ENCODE results near the gene ELOA. TPM values are rescaled to one million over a fixed set of nuclear protein-coding genes. Genes with fewer than 3 reads are reported as not detected.
A peak's percentile ranks its signal among the peaks of the same experiment; 100 is the strongest.
"Not testable (repeated sequence)": the region's sequence is repeated elsewhere in the genome, so short reads cannot be mapped to it uniquely, and the experiment has no call there.

Gene ELOA
- total RNA-seq, 1 donor: 42.1 TPM

DNA sequence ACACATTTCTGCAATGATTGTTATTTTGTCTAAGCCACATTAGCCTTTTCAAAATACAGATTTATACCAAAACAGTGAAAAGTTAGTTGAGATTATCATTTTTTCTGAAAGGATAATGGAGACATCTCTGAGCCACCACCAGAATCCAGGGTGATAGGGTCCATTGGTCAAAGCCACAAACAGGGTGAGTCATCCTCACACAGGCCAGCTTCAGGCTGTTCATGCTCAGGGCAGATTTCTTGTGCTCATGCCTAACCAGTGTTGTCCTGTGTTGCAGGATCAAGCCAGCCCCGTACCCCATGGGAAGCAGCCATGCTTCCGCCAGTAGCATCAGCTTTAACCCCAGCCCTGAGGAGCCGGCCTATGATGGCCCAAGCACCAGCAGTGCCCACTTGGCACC lies 13.4 kb downstream of the ELOA start:
- Histone ChIP-seq H3K9me3 (ENCODE audit: low read depth, low read length) (no peaks in the 10 kb centered on the region), H3K4me1 (ENCODE audit: insufficient read depth, low read length) (no peaks in the 10 kb centered on the region), H3K27me3 (ENCODE audit: insufficient read depth, low read length) (no peaks in the 10 kb centered on the region), H3K4me3 (ENCODE audit: low read length) (no peak overlapping the region)

GRCh38 chr1:23757812-23758211 lies 14.5 kb downstream of the ELOA start:
- Histone ChIP-seq H3K4me3 (ENCODE audit: low read length) (no peak overlapping the region), H3K9me3 (ENCODE audit: low read depth, low read length) (no peaks in the 10 kb centered on the region), H3K27me3 (ENCODE audit: insufficient read depth, low read length) (no peaks in the 10 kb centered on the region), H3K4me1 (ENCODE audit: insufficient read depth, low read length) (no peaks in the 10 kb centered on the region)

DNA sequence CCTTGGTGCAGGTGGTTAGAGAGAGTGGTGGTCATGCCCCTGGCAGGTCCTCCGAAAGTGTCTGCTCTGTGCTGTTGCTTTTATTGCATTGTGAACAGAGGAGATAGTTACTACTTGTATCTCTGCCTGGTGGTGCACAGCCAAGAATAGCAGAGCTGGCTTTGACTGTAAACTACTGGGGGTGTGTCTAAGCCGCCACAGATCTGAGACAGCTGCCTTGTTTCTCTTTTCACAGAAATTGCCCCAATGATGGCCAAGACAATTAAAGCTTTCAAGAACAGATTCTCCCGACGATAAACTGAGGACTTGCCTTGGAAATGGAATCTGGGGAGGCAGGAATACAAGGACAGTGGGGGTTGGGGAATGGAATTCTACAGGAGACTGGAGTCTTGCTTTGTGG lies 16.0 kb downstream of the ELOA start:
- Histone ChIP-seq H3K4me1 (ENCODE audit: insufficient read depth, low read length) (no peaks in the 10 kb centered on the region), H3K27me3 (ENCODE audit: insufficient read depth, low read length) (no peaks in the 10 kb centered on the region), H3K4me3 (ENCODE audit: low read length) (no peak overlapping the region), H3K9me3 (ENCODE audit: low read depth, low read length) (no peaks in the 10 kb centered on the region)

DNA sequence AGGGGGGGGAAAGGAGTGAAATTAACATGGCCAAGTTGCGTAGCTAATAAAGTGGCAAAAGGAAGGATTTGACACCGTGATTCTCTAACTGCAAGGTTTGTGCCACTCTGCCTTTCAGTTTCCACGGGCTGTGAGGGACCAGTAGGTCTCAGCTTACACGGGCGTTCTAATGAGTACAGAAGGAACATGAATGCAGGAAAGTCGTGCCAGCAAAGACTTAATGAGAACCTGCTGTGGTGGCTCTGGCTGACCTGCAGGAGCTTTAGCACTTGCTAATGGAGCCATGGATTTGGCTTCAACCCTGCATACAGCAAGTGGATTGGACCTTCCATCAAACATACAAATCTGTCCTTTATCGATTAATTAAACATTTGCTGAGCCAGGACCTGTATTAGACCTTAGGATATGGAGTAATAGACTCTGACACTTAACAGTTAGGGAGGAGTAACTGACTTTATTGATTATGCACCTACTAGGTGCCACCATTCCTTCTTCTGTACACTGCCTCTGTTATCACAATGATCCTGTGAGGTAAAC lies 19.8 kb downstream of the ELOA start:
- no peak overlapping the region for H3K4me3 ChIP-seq (ENCODE audit: low read length)
- H3K9me3 ChIP-seq (ENCODE audit: low read depth, low read length): no peaks in the 10 kb centered on the region
- H3K27me3 ChIP-seq (ENCODE audit: insufficient read depth, low read length): no peaks in the 10 kb centered on the region
- H3K4me1 ChIP-seq (ENCODE audit: insufficient read depth, low read length): no peaks in the 10 kb centered on the region

DNA sequence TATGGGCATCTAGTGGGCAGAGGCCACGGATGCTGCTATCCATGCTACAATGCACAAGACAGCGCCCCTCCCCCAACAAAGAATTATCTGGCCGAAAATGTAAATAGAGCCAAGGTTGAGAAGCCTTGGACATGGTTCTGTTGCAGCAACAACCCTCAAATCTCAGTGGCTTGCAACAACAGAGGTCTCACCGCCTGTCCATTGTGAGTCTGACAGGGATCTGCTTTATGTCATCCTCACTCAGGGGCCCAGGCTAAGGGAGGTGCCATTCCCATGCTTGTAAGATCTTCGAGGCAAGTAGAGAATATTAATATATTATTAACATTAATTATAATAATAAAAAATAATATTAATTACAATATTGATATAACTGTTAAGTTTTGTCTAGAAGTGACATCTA lies 25.5 kb downstream of the ELOA start:
- Histone ChIP-seq H3K4me1 (ENCODE audit: insufficient read depth, low read length) (peaks cover 5% of the 10 kb centered on the region), H3K4me3 (ENCODE audit: low read length) (no peak overlapping the region), H3K27me3 (ENCODE audit: insufficient read depth, low read length) (no peaks in the 10 kb centered on the region), H3K9me3 (ENCODE audit: low read depth, low read length) (no peaks in the 10 kb centered on the region)

- Histone ChIP-seq H3K27me3 (ENCODE audit: insufficient read depth, low read length) (no peaks in the 10 kb centered on the region), H3K9me3 (ENCODE audit: low read depth, low read length) (no peaks in the 10 kb centered on the region), H3K4me3 (ENCODE audit: low read length) (no peak overlapping the region)
Observed at GRCh38 chr1:23772049-23772853, 29.0 kb downstream of the ELOA start.

GRCh38 chr1:23772854-23773242 lies 29.6 kb downstream of the ELOA start:
- H3K9me3 ChIP-seq (ENCODE audit: low read depth, low read length): no peaks in the 10 kb centered on the region
- H3K4me3 ChIP-seq (ENCODE audit: low read length): no peak overlapping the region
- H3K27me3 ChIP-seq (ENCODE audit: insufficient read depth, low read length): no peaks in the 10 kb centered on the region
- peaks cover 14% of the 10 kb centered on the region for H3K4me1 ChIP-seq (ENCODE audit: insufficient read depth, low read length)

More at GRCh38 chr1:23772049-23772853, 29.0 kb downstream of the ELOA start:
- H3K4me1 ChIP-seq (ENCODE audit: insufficient read depth, low read length): peaks cover 8% of the 10 kb centered on the region

DNA sequence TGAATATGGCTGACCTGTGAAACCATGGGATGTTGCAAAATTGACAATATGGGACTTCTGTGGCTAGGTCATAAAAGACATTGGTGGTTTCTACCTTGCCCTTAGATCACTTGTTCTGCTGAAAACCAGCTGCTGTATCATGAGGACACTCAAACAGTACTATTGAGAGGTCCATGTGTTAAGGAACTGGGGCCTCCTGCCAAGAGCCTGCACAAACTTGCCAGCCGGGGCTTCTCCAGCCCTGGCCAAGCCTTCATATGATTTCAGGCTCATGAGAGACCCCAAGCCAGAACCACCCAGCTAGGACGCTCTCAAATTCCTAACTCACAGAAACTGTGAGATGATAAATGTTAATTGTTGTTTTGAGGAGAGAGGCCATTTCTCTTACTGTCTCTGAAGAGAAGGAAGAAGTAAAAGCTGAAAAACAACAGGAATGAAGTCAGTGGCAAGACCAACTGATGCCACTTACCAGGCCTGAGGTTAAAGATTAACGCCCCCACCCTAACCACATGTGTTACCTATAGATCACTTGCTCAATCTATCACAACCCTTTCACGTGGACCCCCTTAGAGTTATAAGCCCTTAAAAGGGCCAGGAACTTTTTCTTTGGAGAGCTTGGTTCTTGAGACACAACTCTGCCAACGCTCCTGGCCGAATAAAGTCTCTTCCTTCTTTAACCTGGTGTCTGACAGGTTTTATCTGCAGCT lies 31.1 kb downstream of the ELOA start:
- H3K27me3 ChIP-seq (ENCODE audit: insufficient read depth, low read length): no peaks in the 10 kb centered on the region
- no peak overlapping the region for H3K4me3 ChIP-seq (ENCODE audit: low read length)
- H3K9me3 ChIP-seq (ENCODE audit: low read depth, low read length): no peaks in the 10 kb centered on the region
- peaks cover 22% of the 10 kb centered on the region for H3K4me1 ChIP-seq (ENCODE audit: insufficient read depth, low read length)

DNA sequence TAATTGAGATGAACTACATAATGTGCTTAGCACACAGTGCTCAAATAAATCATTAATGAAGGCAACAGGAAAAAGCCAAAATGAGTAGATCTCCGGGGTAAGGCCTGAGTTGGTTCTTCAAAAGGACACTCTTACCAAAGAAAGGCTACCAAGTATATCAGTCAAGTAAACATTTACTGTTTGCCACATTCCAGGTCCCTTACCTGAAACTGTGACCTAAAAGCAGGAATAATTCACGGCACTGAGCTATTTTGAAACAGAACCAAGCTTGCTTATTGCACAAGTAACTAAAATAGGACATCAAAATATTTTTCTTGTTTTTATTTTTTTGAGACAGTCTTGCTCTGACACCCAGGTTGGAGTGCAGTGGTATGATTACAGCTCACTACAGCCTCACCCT lies 32.9 kb downstream of the ELOA start:
- Histone ChIP-seq H3K4me3 (ENCODE audit: low read length) (no peak overlapping the region), H3K27me3 (ENCODE audit: insufficient read depth, low read length) (no peaks in the 10 kb centered on the region), H3K4me1 (ENCODE audit: insufficient read depth, low read length) (peaks cover 32% of the 10 kb centered on the region), H3K9me3 (ENCODE audit: low read depth, low read length) (no peaks in the 10 kb centered on the region)

DNA sequence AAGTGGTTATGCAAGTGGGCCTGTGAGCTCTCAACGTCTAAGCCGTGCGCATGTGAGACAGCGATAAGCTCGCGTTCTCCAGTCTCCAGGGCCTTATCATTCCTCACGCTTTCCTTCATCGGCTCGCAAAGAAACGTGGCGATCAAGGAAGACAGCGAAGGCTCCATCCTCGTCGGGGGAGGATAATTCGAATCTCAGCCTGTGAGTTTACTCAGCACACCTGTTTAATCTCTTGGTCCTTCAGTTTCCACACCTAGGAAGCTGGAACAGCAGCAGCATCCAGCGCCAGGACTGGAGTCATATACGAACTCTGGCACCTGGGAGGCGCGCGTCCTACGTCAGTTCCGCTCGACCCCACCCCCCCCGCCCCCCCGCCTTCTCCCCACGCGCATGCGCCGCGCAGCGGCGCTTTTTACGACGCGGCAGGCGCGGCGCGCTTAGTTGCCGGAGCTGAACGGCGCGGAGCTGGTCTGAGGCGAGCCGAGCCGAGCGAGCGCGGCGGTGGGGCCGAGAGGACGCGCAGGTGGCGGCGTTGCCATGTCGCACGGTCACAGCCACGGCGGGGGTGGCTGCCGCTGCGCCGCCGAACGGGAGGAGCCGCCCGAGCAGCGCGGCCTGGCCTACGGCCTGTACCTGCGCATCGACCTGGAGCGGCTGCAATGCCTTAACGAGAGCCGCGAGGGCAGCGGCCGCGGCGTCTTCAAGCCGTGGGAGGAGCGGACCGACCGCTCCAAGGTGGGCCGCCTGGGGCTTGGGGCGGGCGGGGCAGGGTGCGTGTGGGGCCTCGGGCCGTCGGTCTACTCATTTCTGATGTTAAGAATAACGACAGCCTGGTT lies 34.9 kb downstream of the ELOA start, which contains the start of gene PITHD1:
Gene PITHD1 (plus strand): TSS at position 440 of the 836 bp plus-strand sequence. CDS start 98 bp downstream, at position 538.
- H3K27me3 ChIP-seq (ENCODE audit: insufficient read depth, low read length): no peaks in the 10 kb centered on the region
- H3K4me1 ChIP-seq (ENCODE audit: insufficient read depth, low read length): peaks cover 27% of the 10 kb centered on the region
- H3K4me3 ChIP-seq (ENCODE audit: low read length): peak within 1 kb of the TSS; percentile 95
- no peaks in the 10 kb centered on the region for H3K9me3 ChIP-seq (ENCODE audit: low read depth, low read length)

GRCh38 chr1:23779826-23780371 lies 36.6 kb downstream of the ELOA start:
- no peaks in the 10 kb centered on the region for H3K9me3 ChIP-seq (ENCODE audit: low read depth, low read length)
- H3K4me1 ChIP-seq (ENCODE audit: insufficient read depth, low read length): peaks cover 27% of the 10 kb centered on the region
- H3K4me3 ChIP-seq (ENCODE audit: low read length): no peak overlapping the region
- H3K27me3 ChIP-seq (ENCODE audit: insufficient read depth, low read length): no peaks in the 10 kb centered on the region

DNA sequence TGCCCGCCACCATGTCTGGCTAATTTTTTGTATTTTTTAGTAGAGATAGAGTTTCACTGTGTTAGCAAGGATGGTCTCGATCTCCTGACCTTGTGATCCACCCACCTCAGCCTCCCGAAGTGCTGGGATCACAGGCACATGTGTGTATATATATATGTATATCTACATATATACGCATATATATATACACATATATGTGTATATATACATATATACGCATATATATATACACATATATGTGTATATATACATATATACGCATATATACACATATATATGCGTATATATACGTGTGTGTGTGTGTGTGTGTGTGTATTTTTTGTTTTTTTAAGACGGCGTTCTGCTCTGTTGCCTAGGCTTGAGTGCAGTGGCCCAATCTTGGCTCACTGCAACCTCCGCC lies 39.9 kb downstream of the ELOA start:
- not testable (repeated sequence) for H3K9me3 ChIP-seq (ENCODE audit: low read depth, low read length); H3K4me3 ChIP-seq (ENCODE audit: low read length); H3K27me3 ChIP-seq (ENCODE audit: insufficient read depth, low read length)
- H3K4me1 ChIP-seq (ENCODE audit: insufficient read depth, low read length): peaks cover 18% of the 10 kb centered on the region

DNA sequence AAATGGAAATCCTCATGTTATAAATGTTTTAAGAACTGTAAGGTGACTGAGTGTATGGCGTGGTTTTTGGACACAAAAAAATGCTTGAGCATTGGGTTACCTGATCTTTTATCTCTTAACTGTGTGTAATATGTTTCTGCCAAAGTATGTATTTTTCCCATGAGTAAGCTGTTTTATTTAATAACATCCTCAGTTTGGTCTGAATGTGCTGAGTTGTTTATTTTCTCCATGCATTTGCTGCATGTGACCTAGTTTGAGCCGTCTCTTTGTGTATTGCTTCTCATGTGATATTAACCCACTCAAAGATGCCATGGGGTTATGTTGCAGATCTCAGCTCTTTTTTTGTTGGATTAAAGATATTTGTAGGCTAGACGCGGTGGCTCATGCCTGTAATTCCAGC lies 41.6 kb downstream of the ELOA start:
- no peaks in the 10 kb centered on the region for H3K27me3 ChIP-seq (ENCODE audit: insufficient read depth, low read length)
- H3K4me1 ChIP-seq (ENCODE audit: insufficient read depth, low read length): peaks cover 5% of the 10 kb centered on the region
- no peaks in the 10 kb centered on the region for H3K9me3 ChIP-seq (ENCODE audit: low read depth, low read length)
- H3K4me3 ChIP-seq (ENCODE audit: low read length): no peak overlapping the region

GRCh38 chr1:23787701-23788100 lies 44.4 kb downstream of the ELOA start:
- Histone ChIP-seq H3K27me3 (ENCODE audit: insufficient read depth, low read length) (no peaks in the 10 kb centered on the region), H3K9me3 (ENCODE audit: low read depth, low read length) (no peaks in the 10 kb centered on the region)

More at GRCh38 chr1:23787701-23788100, 44.4 kb downstream of the ELOA start:
- H3K4me1 ChIP-seq (ENCODE audit: insufficient read depth, low read length): peaks cover 20% of the 10 kb centered on the region
- H3K4me3 ChIP-seq (ENCODE audit: low read length): no peak overlapping the region
